ENCODE results near the gene AUTS2. TPM values are rescaled to one million over a fixed set of nuclear protein-coding genes. Genes with fewer than 3 reads are reported as not detected.

The AUTS2 gene
- total and polyA plus RNA-seq, 4 donors, result 4.9 to 24.4 (median 7.0) TPM

DNA sequence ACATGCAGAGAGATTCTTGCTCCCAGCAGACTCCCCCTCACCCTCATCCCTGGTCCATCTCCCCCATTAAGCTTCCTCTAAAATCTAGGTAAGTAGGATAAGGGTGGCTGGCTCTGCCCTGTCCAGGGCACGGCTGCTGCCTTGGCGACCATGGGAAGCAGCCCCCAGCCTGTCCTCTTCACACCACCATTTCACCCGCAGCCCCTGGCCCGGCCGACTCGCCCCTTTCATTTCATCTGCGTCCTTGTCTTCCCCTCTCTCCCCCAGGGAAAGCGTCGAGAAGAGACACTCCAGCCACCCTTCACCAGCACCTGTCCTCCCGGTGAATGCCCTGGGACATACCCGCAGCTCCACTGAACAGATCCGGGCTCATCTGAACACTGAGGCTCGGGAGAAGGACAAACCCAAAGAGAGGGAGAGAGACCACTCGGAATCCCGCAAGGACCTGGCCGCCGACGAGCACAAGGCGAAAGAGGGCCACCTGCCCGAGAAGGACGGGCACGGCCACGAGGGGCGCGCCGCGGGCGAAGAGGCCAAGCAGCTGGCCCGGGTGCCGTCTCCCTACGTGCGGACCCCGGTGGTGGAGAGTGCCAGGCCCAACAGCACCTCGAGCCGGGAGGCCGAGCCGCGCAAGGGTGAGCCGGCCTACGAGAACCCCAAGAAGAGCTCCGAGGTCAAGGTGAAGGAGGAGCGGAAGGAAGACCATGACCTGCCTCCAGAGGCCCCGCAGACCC, 1191.4 kb downstream of the AUTS2 start:
- Histone ChIP-seq H3K27me3 (ENCODE audit: control insufficient read depth in 4 of 4, insufficient read depth in 4 of 4, low read length in 3 of 4) (no peaks in the 10 kb centered on the region), H3K9me3 (ENCODE audit: control insufficient read depth in 4 of 4, low read length in 3 of 4) (no peaks in the 10 kb centered on the region), H3K27ac (ENCODE audit: low read depth in 1 of 2, low read length in 2 of 2) (no peak overlapping the region), H3K4me1 (ENCODE audit: control insufficient read depth in 4 of 4, insufficient read depth in 4 of 4, low read length in 3 of 4) (no peaks in the 10 kb centered on the region), H3K4me3 (ENCODE audit: low read depth in 1 of 3, low read length in 3 of 3) (no peak overlapping the region), H3K9ac (ENCODE audit: low read depth in 1 of 2, low read length in 2 of 2) (no peak overlapping the region), H3K36me3 (ENCODE audit: control insufficient read depth in 4 of 4, insufficient read depth in 3 of 4, low read depth in 1 of 4, low read length in 3 of 4) (peaks cover 20 to 71% (median 62%) of the 10 kb centered on the region in 4 donors)
- 98% methylated on average over 43 of the region's 43 CpGs for WGBS
- DNase-seq (ENCODE audit: low spot score), result no peak
- no peak for TF ChIP-seq EGR1 (IDR thresholded peaks at IDR 0.05; ENCODE audit: low read depth in 2 of 2)
- TF ChIP-seq, protein P1, sequence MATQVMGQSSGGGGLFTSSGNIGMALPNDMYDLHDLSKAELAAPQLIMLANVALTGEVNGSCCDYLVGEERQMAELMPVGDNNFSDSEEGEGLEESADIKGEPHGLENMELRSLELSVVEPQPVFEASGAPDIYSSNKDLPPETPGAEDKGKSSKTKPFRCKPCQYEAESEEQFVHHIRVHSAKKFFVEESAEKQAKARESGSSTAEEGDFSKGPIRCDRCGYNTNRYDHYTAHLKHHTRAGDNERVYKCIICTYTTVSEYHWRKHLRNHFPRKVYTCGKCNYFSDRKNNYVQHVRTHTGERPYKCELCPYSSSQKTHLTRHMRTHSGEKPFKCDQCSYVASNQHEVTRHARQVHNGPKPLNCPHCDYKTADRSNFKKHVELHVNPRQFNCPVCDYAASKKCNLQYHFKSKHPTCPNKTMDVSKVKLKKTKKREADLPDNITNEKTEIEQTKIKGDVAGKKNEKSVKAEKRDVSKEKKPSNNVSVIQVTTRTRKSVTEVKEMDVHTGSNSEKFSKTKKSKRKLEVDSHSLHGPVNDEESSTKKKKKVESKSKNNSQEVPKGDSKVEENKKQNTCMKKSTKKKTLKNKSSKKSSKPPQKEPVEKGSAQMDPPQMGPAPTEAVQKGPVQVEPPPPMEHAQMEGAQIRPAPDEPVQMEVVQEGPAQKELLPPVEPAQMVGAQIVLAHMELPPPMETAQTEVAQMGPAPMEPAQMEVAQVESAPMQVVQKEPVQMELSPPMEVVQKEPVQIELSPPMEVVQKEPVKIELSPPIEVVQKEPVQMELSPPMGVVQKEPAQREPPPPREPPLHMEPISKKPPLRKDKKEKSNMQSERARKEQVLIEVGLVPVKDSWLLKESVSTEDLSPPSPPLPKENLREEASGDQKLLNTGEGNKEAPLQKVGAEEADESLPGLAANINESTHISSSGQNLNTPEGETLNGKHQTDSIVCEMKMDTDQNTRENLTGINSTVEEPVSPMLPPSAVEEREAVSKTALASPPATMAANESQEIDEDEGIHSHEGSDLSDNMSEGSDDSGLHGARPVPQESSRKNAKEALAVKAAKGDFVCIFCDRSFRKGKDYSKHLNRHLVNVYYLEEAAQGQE (IDR thresholded peaks at IDR 0.05), result no peak
- no peak for TF ChIP-seq RAD21 (IDR thresholded peaks at IDR 0.05)
- TF ChIP-seq TAF1 (conservative IDR thresholded peaks at IDR 0.05), result no peak
- no peak for TF ChIP-seq FOXA2 (IDR thresholded peaks at IDR 0.05)
- TF ChIP-seq JUND (IDR thresholded peaks at IDR 0.05), result no peak
- TF ChIP-seq, protein P2, sequence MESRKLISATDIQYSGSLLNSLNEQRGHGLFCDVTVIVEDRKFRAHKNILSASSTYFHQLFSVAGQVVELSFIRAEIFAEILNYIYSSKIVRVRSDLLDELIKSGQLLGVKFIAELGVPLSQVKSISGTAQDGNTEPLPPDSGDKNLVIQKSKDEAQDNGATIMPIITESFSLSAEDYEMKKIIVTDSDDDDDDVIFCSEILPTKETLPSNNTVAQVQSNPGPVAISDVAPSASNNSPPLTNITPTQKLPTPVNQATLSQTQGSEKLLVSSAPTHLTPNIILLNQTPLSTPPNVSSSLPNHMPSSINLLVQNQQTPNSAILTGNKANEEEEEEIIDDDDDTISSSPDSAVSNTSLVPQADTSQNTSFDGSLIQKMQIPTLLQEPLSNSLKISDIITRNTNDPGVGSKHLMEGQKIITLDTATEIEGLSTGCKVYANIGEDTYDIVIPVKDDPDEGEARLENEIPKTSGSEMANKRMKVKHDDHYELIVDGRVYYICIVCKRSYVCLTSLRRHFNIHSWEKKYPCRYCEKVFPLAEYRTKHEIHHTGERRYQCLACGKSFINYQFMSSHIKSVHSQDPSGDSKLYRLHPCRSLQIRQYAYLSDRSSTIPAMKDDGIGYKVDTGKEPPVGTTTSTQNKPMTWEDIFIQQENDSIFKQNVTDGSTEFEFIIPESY (IDR thresholded peaks at IDR 0.05), result no peak
- TF ChIP-seq, protein P3, sequence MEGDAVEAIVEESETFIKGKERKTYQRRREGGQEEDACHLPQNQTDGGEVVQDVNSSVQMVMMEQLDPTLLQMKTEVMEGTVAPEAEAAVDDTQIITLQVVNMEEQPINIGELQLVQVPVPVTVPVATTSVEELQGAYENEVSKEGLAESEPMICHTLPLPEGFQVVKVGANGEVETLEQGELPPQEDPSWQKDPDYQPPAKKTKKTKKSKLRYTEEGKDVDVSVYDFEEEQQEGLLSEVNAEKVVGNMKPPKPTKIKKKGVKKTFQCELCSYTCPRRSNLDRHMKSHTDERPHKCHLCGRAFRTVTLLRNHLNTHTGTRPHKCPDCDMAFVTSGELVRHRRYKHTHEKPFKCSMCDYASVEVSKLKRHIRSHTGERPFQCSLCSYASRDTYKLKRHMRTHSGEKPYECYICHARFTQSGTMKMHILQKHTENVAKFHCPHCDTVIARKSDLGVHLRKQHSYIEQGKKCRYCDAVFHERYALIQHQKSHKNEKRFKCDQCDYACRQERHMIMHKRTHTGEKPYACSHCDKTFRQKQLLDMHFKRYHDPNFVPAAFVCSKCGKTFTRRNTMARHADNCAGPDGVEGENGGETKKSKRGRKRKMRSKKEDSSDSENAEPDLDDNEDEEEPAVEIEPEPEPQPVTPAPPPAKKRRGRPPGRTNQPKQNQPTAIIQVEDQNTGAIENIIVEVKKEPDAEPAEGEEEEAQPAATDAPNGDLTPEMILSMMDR (IDR thresholded peaks at IDR 0.05; ENCODE audit: low read depth, low read length, missing input control), result no peak
- no peak for TF ChIP-seq FOXA1 (IDR thresholded peaks at IDR 0.05)
- no peak for TF ChIP-seq GABPA (IDR thresholded peaks at IDR 0.05 in 1 of 2, conservative IDR thresholded peaks at IDR 0.05 in 1 of 2)
- no peak for TF ChIP-seq HNF4G (IDR thresholded peaks at IDR 0.05)
- TF ChIP-seq YY1 (IDR thresholded peaks at IDR 0.05), result no peak
- no peak for TF ChIP-seq HNF4A (conservative IDR thresholded peaks at IDR 0.05)
